Thymus (tissue), 11 donors: ENCODE data around the gene GRID1. TPM values are rescaled to one million over a fixed set of nuclear protein-coding genes. Genes with fewer than 3 reads are reported as not detected.

Source experiments
- DNase-seq, 9 donors: peaks; one replicate each; pipeline ENCODE4 v3.0.0-alpha.2; 2013; ENCODE audit warnings: low spot score in 9 of 9, low read depth in 6 of 9, missing footprints in 1 of 9
- H3K27ac ChIP-seq, 2 donors: one replicate each; pipeline ENCODE4 v1.5.1; 2013; ENCODE audit warnings: control low read depth in 1 of 2, low read depth in 1 of 2, low read length in 1 of 2, mild to moderate bottlenecking in 1 of 2, moderate library complexity in 1 of 2
- H3K27me3 ChIP-seq, 2 donors: one replicate each; pipeline ENCODE4 v1.5.1; 2013; ENCODE audit warnings: low read length in 1 of 2; ENCODE audit not compliant: control insufficient read depth in 2 of 2, insufficient read depth in 1 of 2
- H3K36me3 ChIP-seq, 2 donors: one replicate each; pipeline ENCODE4 v1.5.1; 2013; ENCODE audit warnings: low read length in 1 of 2, mild to moderate bottlenecking in 1 of 2, moderate library complexity in 1 of 2; ENCODE audit not compliant: control insufficient read depth in 2 of 2, insufficient read depth in 2 of 2
- H3K4me1 ChIP-seq, 2 donors: one replicate each; pipeline ENCODE4 v1.5.1; 2013; ENCODE audit warnings: low read length in 2 of 2; ENCODE audit not compliant: control insufficient read depth in 2 of 2, insufficient read depth in 2 of 2
- H3K4me3 ChIP-seq, 2 donors: one replicate each; pipeline ENCODE4 v1.5.1; 2013; ENCODE audit warnings: low read length in 2 of 2, control low read depth in 1 of 2, mild to moderate bottlenecking in 1 of 2
- H3K9me3 ChIP-seq, 2 donors: one replicate each; pipeline ENCODE4 v1.5.1; 2013; ENCODE audit warnings: low read length in 1 of 2, mild to moderate bottlenecking in 1 of 2; ENCODE audit not compliant: control insufficient read depth in 2 of 2, insufficient read depth in 1 of 2
- WGBS: extraction: QIAGEN DNeasy Blood & Tissue Kit; methylation state at CpG from one replicate; pipeline ENCODE4 v1.1.7; 2013; 5-methylcytosine and 5-hydroxymethylcytosine counted together
- polyA plus RNA-seq: library from polyadenylated mRNA; stranded (reverse); fragments of 200-250 nt; gene quantifications from one replicate; pipeline ENCODE4 v1.2.3, GENCODE V29; 2013
- total RNA-seq: library from RNA; stranded (reverse); fragments of 120-200 nt; gene quantifications from one replicate; pipeline ENCODE4 v1.2.4, GENCODE V29; 2013
- donor health status: healthy.

Gene GRID1
- total and polyA plus RNA-seq, 2 donors, result 0.33 to 0.46 TPM

- Histone ChIP-seq H3K9me3 (no peaks in the 10 kb centered on the region), H3K27ac (no peak overlapping the region), H3K27me3 (no peaks in the 10 kb centered on the region), H3K36me3 (no peaks in the 10 kb centered on the region), H3K4me3 (no peak overlapping the region), H3K4me1 (peaks cover 0 to 9% of the 10 kb centered on the region in 2 donors)
- WGBS, result 73% methylated on average over 10 of the region's 10 CpGs
- DNase-seq, result no peak
Measured at GRCh38 chr10:85786401-85786899, 580.1 kb downstream of the GRID1 start.

- WGBS, result 89% methylated on average over 5 of the region's 5 CpGs
- Histone ChIP-seq H3K4me3 (no peak overlapping the region), H3K36me3 (no peaks in the 10 kb centered on the region), H3K9me3 (no peaks in the 10 kb centered on the region), H3K27me3 (no peaks in the 10 kb centered on the region), H3K4me1 (peaks cover 0 to 9% of the 10 kb centered on the region in 2 donors), H3K27ac (peak overlapping the region in 1 of 2 donors; percentile 47)
- DNase-seq, result no peak
Measured at GRCh38 chr10:85784792-85785191, 581.8 kb downstream of the GRID1 start.

- WGBS, result 59% methylated on average over 2 of the region's 2 CpGs
- no peak for DNase-seq
- no peak overlapping the region for H3K27ac ChIP-seq
- no peaks in the 10 kb centered on the region for H3K27me3 ChIP-seq
- no peak overlapping the region for H3K4me3 ChIP-seq
- peaks cover 0 to 7% of the 10 kb centered on the region in 2 donors for H3K4me1 ChIP-seq
- H3K9me3 ChIP-seq, result no peaks in the 10 kb centered on the region
- no peaks in the 10 kb centered on the region for H3K36me3 ChIP-seq
Measured at GRCh38 chr10:85781404-85781803, 585.2 kb downstream of the GRID1 start.

GRCh38 chr10:85778074-85778473, 588.5 kb downstream of the GRID1 start:
- H3K27me3 ChIP-seq, result no peaks in the 10 kb centered on the region
- no peaks in the 10 kb centered on the region for H3K4me1 ChIP-seq
- no peak overlapping the region for H3K27ac ChIP-seq
- DNase-seq, result no peak
- H3K36me3 ChIP-seq, result no peaks in the 10 kb centered on the region
- no peak overlapping the region for H3K4me3 ChIP-seq
- WGBS, result 78% methylated on average over 2 of the region's 2 CpGs
- H3K9me3 ChIP-seq, result no peaks in the 10 kb centered on the region

- no peaks in the 10 kb centered on the region for H3K27me3 ChIP-seq
- H3K27ac ChIP-seq, result no peak overlapping the region
- no peak overlapping the region for H3K4me3 ChIP-seq
- DNase-seq, result no peak
- H3K9me3 ChIP-seq, result no peaks in the 10 kb centered on the region
- WGBS, result 79% methylated on average over 2 of the region's 2 CpGs
- no peaks in the 10 kb centered on the region for H3K4me1 ChIP-seq
- no peaks in the 10 kb centered on the region for H3K36me3 ChIP-seq
Measured at GRCh38 chr10:85767891-85768290, 598.7 kb downstream of the GRID1 start.

- Histone ChIP-seq H3K27ac (no peak overlapping the region), H3K4me1 (no peaks in the 10 kb centered on the region), H3K9me3 (no peaks in the 10 kb centered on the region), H3K4me3 (no peak overlapping the region), H3K36me3 (no peaks in the 10 kb centered on the region), H3K27me3 (no peaks in the 10 kb centered on the region)
- DNase-seq, result no peak
- 80% methylated on average over 2 of the region's 2 CpGs for WGBS
Measured at GRCh38 chr10:85764108-85764507, 602.5 kb downstream of the GRID1 start.

GRCh38 chr10:85761906-85762445, 604.6 kb downstream of the GRID1 start:
- DNase-seq, result no peak
- no peaks in the 10 kb centered on the region for H3K36me3 ChIP-seq
- WGBS, result 93% methylated on average over 3 of the region's 3 CpGs
- no peak overlapping the region for H3K27ac ChIP-seq
- H3K4me1 ChIP-seq, result no peaks in the 10 kb centered on the region
- no peak overlapping the region for H3K4me3 ChIP-seq
- H3K27me3 ChIP-seq, result no peaks in the 10 kb centered on the region
- no peaks in the 10 kb centered on the region for H3K9me3 ChIP-seq

GRCh38 chr10:85741626-85742300, 624.8 kb downstream of the GRID1 start:
- Histone ChIP-seq H3K4me1 (no peaks in the 10 kb centered on the region), H3K27ac (no peak overlapping the region), H3K36me3 (no peaks in the 10 kb centered on the region), H3K9me3 (no peaks in the 10 kb centered on the region), H3K4me3 (no peak overlapping the region), H3K27me3 (no peaks in the 10 kb centered on the region)
- WGBS, result 73% methylated on average over 5 of the region's 5 CpGs
- no peak for DNase-seq

GRCh38 chr10:85735997-85736396, 630.6 kb downstream of the GRID1 start:
- H3K4me1 ChIP-seq, result no peaks in the 10 kb centered on the region
- no peaks in the 10 kb centered on the region for H3K36me3 ChIP-seq
- H3K4me3 ChIP-seq, result no peak overlapping the region
- no peak for DNase-seq
- no peak overlapping the region for H3K27ac ChIP-seq
- H3K27me3 ChIP-seq, result no peaks in the 10 kb centered on the region
- peaks cover 0 to 3% of the 10 kb centered on the region in 2 donors for H3K9me3 ChIP-seq
- WGBS, result 68% methylated on average over 1 of the region's 1 CpG
